ENCODE results near the gene ZSCAN10.

- TF ChIP-seq, protein P1, sequence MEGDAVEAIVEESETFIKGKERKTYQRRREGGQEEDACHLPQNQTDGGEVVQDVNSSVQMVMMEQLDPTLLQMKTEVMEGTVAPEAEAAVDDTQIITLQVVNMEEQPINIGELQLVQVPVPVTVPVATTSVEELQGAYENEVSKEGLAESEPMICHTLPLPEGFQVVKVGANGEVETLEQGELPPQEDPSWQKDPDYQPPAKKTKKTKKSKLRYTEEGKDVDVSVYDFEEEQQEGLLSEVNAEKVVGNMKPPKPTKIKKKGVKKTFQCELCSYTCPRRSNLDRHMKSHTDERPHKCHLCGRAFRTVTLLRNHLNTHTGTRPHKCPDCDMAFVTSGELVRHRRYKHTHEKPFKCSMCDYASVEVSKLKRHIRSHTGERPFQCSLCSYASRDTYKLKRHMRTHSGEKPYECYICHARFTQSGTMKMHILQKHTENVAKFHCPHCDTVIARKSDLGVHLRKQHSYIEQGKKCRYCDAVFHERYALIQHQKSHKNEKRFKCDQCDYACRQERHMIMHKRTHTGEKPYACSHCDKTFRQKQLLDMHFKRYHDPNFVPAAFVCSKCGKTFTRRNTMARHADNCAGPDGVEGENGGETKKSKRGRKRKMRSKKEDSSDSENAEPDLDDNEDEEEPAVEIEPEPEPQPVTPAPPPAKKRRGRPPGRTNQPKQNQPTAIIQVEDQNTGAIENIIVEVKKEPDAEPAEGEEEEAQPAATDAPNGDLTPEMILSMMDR (IDR thresholded peaks at IDR 0.05) = no peak
- TF ChIP-seq POLR2A (IDR thresholded peaks at IDR 0.05) (no peak), EP300 (IDR thresholded peaks at IDR 0.05; ENCODE audit: low read depth) (no peak), POLR2AphosphoS5 (IDR thresholded peaks at IDR 0.05) (no peak)
These were observed at the start of gene ZSCAN10 for GRCh38 chr16:3098459-3099394.
